Natural killer cell treated with Interleukin-12 subunit alpha and Interleukin-12 subunit beta and Interleukin-15 and Interleukin-18, amount 100 ng/mL, for 72 hours (primary cell): ENCODE results near the gene SORCS2. TPM values are rescaled to one million over a fixed set of nuclear protein-coding genes. Genes with fewer than 3 reads are reported as not detected.

ENCODE experiments used
- ATAC-seq, 2 donors: fragments of 150-1000 bp; cut with Tn5 transposase in 1 of 2; sonication (Bioruptor Pico), chemical (Tn5 transposase) in 1 of 2; 2 replicates each; pipeline ENCODE4 v1.10.0; 2021
- DNase-seq: peaks from one replicate; pipeline ENCODE4 v3.0.0; 2022; ENCODE audit warnings: low spot score
- H3K27ac Mint-ChIP-seq, 2 donors: 1 replicate in 1 of 2; 2 replicates in 1 of 2; pipeline ENCODE4 v1.8.0; 2022; ENCODE audit warnings: mixed read lengths in 2 of 2, mild to moderate bottlenecking in 1 of 2, moderate library complexity in 1 of 2
- H3K27me3 Mint-ChIP-seq, 2 donors: 1 replicate in 1 of 2; 2 replicates in 1 of 2; pipeline ENCODE4 v1.8.0; 2022; ENCODE audit warnings: mixed read lengths in 2 of 2
- H3K36me3 Mint-ChIP-seq: one replicate; pipeline ENCODE4 v1.8.0; 2022; ENCODE audit warnings: mixed read lengths
- H3K4me1 Mint-ChIP-seq, 2 donors: 1 replicate in 1 of 2; 2 replicates in 1 of 2; pipeline ENCODE4 v1.8.0; 2022; ENCODE audit warnings: low read depth in 2 of 2, mixed read lengths in 2 of 2, mild to moderate bottlenecking in 1 of 2
- H3K4me3 Mint-ChIP-seq: one replicate; pipeline ENCODE4 v1.8.0; 2022; ENCODE audit warnings: mixed read lengths
- H3K9me3 Mint-ChIP-seq: 2 replicates; pipeline ENCODE4 v1.8.0; 2022; ENCODE audit warnings: mixed read lengths
- total RNA-seq, 2 donors: library from RNA; stranded (reverse); gene quantifications; one replicate each; pipeline ENCODE4 v1.2.3, GENCODE V29; 2022

The SORCS2 gene
- total RNA-seq, 2 donors from 2014 or later = 0.17 to 0.21 TPM

DNA sequence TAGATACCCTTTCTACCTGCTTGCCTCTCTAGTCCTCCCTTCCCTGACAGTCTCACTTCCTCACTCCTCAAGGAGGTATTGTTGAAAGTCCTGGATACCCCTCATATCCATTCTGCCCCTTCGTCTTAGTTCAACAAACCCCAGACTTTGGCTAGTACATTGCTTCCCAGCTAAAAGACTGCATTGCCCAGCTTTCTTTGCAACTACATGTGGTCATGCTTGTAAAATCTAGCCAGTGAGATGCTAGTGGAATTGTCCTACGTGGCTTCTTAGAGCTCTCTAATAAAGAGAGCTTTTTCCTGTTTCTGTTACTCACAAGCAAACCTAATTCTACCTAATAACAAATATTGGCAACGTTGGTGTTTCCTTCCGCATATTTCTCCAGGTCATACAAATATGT, 480.3 kb downstream of the SORCS2 start:
- peak overlapping the region in 1 of 2 donors; percentile 51 for H3K27ac Mint-ChIP-seq
- H3K4me3 Mint-ChIP-seq = no peak overlapping the region
- ATAC-seq (no peak), DNase-seq (no peak)
- H3K36me3 Mint-ChIP-seq = no peaks in the 10 kb centered on the region
- H3K9me3 Mint-ChIP-seq = no peaks in the 10 kb centered on the region
- peaks cover 12 to 26% of the 10 kb centered on the region in 2 donors for H3K4me1 Mint-ChIP-seq
- H3K27me3 Mint-ChIP-seq = no peaks in the 10 kb centered on the region

DNA sequence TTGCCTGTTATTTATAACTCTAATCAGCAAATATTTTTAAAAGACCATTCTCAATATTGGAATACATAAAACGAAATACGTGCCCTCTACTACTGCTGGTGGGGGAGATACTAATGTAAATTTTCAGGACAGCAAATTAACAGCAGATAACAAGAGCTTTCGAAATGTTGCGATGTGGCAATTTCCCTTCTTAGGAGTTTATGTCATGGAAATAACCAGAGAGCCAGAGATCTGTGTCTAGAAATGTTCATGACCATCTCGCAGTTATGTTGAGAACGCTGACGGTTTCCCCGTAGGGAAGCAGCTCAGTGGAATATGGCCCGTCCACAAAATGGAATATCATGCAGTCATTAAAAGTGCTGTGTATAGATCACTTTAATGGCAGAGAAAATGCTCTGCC, 480.8 kb downstream of the SORCS2 start:
- DNase-seq (no peak), ATAC-seq (no peak)
- Mint-ChIP-seq H3K4me1 (peaks cover 9 to 20% of the 10 kb centered on the region in 2 donors), H3K27me3 (no peaks in the 10 kb centered on the region), H3K36me3 (no peaks in the 10 kb centered on the region), H3K27ac (peak overlapping the region in 1 of 2 donors; percentile 51), H3K4me3 (no peak overlapping the region), H3K9me3 (no peaks in the 10 kb centered on the region)

DNA sequence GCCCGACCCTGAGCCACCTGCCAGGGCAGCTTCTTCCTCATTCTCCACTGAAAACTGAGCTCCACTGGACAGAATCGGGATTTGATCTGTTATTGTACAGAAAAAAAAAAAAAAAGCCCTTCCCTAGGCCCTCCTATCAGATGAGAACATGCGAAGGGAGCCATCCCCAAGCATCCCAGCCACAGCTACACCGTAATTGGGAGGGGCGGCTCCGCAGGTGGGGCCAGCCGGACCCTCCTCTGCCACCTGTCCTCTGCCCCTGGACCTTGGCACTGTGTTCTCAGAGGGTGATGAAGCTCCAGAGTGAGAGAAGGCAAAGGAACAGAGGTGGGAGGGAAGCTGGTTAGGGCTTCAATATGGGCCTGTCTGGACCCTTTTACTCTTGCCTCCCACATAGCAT, 482.4 kb downstream of the SORCS2 start:
- Mint-ChIP-seq H3K4me3 (no peak overlapping the region), H3K27me3 (no peaks in the 10 kb centered on the region), H3K36me3 (no peaks in the 10 kb centered on the region), H3K9me3 (no peaks in the 10 kb centered on the region), H3K4me1 (peaks cover 7 to 18% of the 10 kb centered on the region in 2 donors), H3K27ac (no peak overlapping the region)
- ATAC-seq = no peak
- no peak for DNase-seq

DNA sequence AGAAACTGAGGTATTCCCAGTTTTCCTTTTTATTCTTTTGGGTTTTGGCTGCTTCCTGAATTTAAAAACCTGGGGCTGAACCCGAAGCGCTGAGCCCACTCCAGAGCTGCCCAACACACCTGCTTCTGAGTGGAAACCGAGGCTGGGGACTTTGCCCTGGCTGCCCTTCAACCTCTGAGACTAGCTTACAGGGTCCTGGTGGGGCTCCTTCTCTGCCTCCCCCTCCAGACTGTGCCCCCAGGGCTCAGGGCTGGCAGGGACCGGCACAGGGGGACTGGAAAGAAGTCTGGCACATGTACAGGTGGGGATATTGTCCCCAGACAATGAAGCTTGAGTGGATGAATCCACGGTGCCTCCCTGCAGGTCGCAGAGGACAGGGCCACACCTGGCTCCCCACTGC, 482.8 kb downstream of the SORCS2 start:
- no peaks in the 10 kb centered on the region for H3K9me3 Mint-ChIP-seq
- no peaks in the 10 kb centered on the region for H3K27me3 Mint-ChIP-seq
- DNase-seq = no peak
- H3K4me1 Mint-ChIP-seq = peaks cover 7 to 18% of the 10 kb centered on the region in 2 donors
- H3K4me3 Mint-ChIP-seq = no peak overlapping the region
- no peak for ATAC-seq
- no peaks in the 10 kb centered on the region for H3K36me3 Mint-ChIP-seq
- no peak overlapping the region for H3K27ac Mint-ChIP-seq

DNA sequence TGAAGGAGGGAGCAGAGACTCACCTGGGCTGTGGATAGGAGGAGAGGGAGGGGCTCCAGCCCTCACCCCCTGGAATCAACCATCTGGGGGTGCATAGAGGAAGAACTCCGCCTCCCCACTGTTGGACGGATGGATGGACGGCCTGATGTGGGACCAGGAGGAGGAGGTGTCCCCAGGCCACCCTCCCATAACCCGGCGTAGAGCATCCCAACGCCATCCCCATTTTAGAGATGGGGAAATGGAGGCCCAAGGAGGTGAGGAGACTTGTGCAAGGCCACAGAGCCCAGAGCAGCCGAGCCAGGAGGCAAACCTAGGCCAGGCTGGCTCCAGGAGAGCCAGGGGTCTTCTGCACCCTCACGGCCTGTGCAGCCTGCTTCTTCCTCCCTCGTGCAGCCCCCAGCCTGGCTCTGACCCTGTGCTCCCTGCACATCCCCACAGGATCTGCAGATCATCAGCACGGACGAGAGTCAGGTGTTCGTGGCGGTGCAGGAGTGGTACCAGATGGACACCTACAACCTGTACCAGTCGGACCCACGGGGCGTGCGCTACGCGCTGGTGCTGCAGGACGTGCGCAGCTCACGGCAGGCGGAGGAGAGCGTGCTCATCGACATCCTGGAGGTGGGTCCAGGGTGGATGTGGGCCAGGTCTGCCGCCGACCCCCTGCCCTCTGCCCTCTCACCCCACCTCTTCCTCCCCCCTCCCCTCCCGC, 483.4 kb downstream of the SORCS2 start:
- no peak overlapping the region for H3K4me3 Mint-ChIP-seq
- no peak for ATAC-seq
- no peak overlapping the region for H3K27ac Mint-ChIP-seq
- H3K27me3 Mint-ChIP-seq = no peaks in the 10 kb centered on the region
- H3K4me1 Mint-ChIP-seq = peaks cover 7 to 18% of the 10 kb centered on the region in 2 donors
- H3K36me3 Mint-ChIP-seq = no peaks in the 10 kb centered on the region
- no peak for DNase-seq
- H3K9me3 Mint-ChIP-seq = no peaks in the 10 kb centered on the region

DNA sequence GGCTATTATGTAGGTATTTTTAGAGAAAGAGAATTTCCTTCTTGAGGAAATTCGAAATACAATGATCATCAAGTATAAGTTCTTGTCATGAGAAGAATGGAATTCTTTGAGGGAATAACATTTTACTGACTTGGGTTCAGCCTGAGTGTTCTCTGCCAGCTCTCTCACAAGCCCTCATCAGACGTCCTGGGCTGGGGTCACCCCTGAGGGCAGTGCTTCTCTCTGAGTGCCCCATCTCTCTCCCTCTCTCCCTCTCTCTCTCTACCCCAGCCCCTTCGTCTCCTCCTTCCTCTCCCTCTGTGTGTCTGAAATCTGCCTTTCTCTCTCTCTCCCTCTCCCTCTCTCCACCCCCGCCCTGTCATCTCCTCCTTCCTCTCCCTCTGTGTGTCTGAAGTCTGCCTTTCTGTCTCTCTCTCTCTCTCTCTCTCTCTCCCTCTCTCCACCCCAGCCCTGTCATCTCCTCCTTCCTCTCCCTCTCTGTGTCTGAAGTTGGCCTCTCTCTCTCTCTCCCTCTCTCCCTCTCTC, 484.1 kb downstream of the SORCS2 start:
- Mint-ChIP-seq H3K27me3 (no peaks in the 10 kb centered on the region), H3K4me1 (peaks cover 7 to 18% of the 10 kb centered on the region in 2 donors), H3K27ac (peak overlapping the region in 1 of 2 donors; percentile 65), H3K36me3 (no peaks in the 10 kb centered on the region), H3K4me3 (no peak overlapping the region), H3K9me3 (no peaks in the 10 kb centered on the region)
- DNase-seq (no peak), ATAC-seq (no peak)

DNA sequence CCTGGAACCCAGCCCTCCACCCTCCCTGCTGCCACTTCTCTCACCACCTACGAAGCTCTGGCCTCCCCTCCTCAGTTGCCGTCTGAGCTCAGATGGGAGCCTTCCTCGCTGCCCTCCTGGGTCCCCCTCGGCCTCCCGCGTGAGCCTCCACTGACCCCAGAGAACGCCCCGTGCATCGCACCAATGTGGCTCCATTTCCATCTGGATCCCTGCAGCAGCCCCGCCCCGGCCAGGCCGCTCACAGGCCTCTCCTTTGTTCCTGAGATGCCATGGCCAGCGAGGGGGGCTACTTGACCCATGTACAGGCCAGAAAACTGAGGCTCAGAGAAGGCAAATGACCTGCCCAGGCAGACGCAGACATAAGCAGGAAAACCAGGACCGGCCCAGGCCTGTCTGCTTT, 484.7 kb downstream of the SORCS2 start:
- DNase-seq (no peak), ATAC-seq (no peak)
- Mint-ChIP-seq H3K9me3 (no peaks in the 10 kb centered on the region), H3K27me3 (no peaks in the 10 kb centered on the region), H3K4me3 (no peak overlapping the region), H3K27ac (peak overlapping the region in 1 of 2 donors; percentile 65), H3K36me3 (no peaks in the 10 kb centered on the region), H3K4me1 (peaks cover 7 to 18% of the 10 kb centered on the region in 2 donors)

DNA sequence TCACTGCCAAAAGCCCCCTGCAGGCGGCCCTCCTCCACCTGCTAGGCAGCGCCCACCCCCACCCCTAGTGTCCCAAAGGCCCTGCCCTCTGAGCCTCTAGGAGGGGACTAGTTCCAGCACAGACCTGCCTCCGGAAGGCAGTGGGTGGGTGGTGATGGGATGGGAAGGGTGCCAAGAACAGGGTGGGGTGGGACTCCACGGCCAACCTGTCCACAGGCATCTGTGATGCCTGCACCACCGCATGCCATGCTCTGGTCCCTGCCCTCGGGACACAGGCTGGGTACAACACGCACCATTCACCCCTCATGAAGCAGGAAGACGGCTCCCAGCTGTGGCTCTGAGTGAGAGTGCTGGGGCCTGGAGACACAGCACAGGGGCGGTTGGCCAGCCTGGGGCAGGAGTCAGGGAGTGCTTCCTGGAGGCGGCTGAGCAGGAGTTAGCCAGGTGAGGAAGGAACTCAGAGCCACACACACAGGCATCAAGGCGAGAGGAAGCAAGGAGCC, 485.5 kb downstream of the SORCS2 start:
- Mint-ChIP-seq H3K4me3 (no peak overlapping the region), H3K27me3 (no peaks in the 10 kb centered on the region), H3K27ac (no peak overlapping the region), H3K9me3 (no peaks in the 10 kb centered on the region), H3K4me1 (peaks cover 7 to 13% of the 10 kb centered on the region in 2 donors), H3K36me3 (no peaks in the 10 kb centered on the region)
- ATAC-seq = no peak
- DNase-seq = no peak

DNA sequence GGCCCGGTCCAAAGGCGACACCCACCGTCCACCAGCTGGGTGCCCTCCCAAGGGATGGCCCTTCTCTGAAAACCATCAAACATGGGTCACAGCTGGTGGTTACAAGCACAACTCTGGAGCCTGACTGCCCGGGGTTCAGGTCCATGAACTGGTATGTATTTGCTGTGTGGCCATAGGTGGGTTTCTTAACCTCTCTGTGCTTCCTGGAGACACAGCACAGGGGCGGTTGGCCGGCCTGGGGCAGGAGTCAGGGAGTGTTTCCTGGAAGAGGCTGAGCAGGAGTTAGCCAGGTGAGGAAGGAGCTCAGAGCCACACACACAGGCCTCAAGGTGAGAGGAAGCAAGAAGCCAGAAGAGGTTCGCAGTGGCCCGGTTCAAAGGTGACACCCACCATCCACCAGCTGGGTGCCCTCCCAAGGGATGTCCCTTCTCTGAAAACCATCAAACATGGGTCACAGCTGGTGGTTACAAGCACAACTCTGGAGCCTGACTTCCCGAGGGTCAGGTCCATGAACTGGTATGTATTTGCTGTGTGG, 486.0 kb downstream of the SORCS2 start:
- H3K9me3 Mint-ChIP-seq = no peaks in the 10 kb centered on the region
- no peaks in the 10 kb centered on the region for H3K36me3 Mint-ChIP-seq
- no peak overlapping the region for H3K27ac Mint-ChIP-seq
- DNase-seq (no peak), ATAC-seq (no peak)
- H3K27me3 Mint-ChIP-seq = no peaks in the 10 kb centered on the region
- H3K4me3 Mint-ChIP-seq = no peak overlapping the region
- peaks cover 7 to 12% of the 10 kb centered on the region in 2 donors for H3K4me1 Mint-ChIP-seq

DNA sequence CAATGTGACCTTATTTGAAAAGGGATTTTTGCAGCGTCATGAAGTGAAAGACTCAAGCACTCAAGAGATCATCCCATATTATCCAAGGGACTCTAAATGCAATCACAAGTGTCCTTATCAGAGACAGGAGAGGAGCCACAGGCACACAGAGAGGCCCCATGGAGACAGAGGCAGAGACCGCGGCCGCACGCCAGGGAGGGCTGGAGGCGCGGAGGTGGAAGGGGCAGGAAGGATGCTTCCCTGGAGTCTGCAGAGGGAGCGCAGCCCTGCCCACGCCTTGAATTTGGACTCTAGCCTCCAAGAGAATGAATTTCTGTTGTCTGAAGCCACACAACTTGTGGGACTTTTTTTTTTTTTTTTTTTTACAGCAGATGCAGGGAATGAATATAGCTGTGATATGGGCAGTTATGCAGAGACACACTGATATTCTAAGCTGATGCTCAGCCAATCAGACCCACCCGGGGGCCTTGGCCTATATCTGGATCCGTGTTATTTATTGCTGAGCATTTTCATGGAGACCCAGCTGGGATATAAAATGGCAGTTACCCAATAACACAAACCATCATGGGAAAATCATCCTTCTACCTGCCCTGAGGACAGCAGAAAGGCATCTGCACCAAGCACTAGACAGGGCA, 487.2 kb downstream of the SORCS2 start:
- Mint-ChIP-seq H3K27me3 (no peaks in the 10 kb centered on the region), H3K36me3 (no peaks in the 10 kb centered on the region), H3K4me3 (no peak overlapping the region), H3K4me1 (peaks cover 7 to 12% of the 10 kb centered on the region in 2 donors), H3K9me3 (no peaks in the 10 kb centered on the region), H3K27ac (no peak overlapping the region)
- DNase-seq (no peak), ATAC-seq (no peak)

DNA sequence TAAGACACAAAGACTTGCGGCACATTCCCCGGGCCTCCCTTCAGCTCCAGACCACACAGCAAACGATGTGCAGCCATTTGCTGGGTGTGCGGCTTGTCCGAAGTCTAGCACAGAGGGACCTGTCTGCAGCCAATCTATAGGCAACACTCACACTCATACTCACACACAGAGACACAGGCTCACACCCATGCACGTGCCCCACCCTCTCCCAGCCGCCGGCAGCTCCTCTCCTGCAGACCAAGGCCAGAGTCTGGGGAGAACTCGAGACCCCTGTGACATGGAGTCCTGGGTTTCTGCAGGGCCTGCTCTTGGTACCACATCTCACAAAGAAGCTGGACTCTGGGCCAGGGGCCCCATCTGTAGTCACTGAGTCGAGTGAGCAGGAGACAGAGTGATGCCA, 487.8 kb downstream of the SORCS2 start:
- no peak overlapping the region for H3K4me3 Mint-ChIP-seq
- H3K27me3 Mint-ChIP-seq = no peaks in the 10 kb centered on the region
- H3K4me1 Mint-ChIP-seq = peaks cover 7 to 12% of the 10 kb centered on the region in 2 donors
- H3K36me3 Mint-ChIP-seq = no peaks in the 10 kb centered on the region
- no peak overlapping the region for H3K27ac Mint-ChIP-seq
- no peak for ATAC-seq
- no peaks in the 10 kb centered on the region for H3K9me3 Mint-ChIP-seq
- DNase-seq = no peak

DNA sequence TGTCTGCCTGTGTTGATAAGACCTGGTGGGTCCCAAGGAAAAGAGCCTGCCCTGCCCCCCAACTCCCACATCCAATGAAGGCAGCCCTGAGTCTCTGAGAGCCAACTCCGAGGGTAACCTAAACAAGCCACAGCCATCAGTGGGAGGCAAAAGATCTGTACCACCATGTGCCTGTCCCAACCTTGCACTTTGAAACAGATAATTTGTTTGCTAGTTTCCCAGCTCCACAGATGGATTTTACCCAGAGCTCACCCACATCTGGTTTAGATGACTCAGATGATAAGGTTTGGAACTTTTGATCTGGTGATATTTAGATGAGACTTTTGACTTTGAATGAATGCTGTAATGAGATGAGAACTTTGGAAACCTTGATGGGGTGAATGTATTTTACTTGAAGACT, 488.4 kb downstream of the SORCS2 start:
- no peak for ATAC-seq
- no peaks in the 10 kb centered on the region for H3K36me3 Mint-ChIP-seq
- H3K9me3 Mint-ChIP-seq = no peaks in the 10 kb centered on the region
- H3K4me1 Mint-ChIP-seq = peaks cover 7 to 12% of the 10 kb centered on the region in 2 donors
- H3K27ac Mint-ChIP-seq = no peak overlapping the region
- no peaks in the 10 kb centered on the region for H3K27me3 Mint-ChIP-seq
- no peak for DNase-seq
- no peak overlapping the region for H3K4me3 Mint-ChIP-seq

DNA sequence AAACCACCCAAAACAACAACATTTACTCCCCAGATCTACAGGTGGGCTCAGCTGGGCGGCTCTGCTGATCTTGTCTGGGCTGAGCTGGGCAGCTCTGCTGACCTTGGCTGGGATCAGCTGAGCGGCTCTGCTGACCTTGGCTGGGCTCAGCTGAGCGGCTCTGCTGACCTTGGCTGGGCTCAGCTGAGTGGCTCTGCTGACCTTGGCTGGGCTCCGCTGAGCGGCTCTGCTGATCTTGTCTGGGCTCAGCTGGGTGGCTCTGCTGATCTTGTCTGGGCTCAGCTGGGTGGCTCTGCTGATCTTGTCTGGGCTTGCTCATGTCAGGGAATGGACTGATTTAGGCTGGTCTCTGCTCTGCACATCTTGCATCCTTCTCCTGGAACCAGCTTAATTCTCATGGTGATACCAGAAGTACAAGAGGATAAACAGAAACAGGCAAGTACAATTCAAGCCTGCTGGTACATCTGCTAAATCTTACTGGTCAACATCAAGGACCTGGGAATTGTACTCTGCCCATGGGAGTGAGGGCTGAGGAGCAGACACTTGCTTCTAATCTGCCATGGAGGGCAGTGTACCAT, 490.9 kb downstream of the SORCS2 start:
- H3K4me3 Mint-ChIP-seq = no peak overlapping the region
- no peaks in the 10 kb centered on the region for H3K27me3 Mint-ChIP-seq
- H3K36me3 Mint-ChIP-seq = no peaks in the 10 kb centered on the region
- H3K9me3 Mint-ChIP-seq = no peaks in the 10 kb centered on the region
- H3K4me1 Mint-ChIP-seq = no peaks in the 10 kb centered on the region
- DNase-seq (no peak), ATAC-seq (no peak)
- no peak overlapping the region for H3K27ac Mint-ChIP-seq

DNA sequence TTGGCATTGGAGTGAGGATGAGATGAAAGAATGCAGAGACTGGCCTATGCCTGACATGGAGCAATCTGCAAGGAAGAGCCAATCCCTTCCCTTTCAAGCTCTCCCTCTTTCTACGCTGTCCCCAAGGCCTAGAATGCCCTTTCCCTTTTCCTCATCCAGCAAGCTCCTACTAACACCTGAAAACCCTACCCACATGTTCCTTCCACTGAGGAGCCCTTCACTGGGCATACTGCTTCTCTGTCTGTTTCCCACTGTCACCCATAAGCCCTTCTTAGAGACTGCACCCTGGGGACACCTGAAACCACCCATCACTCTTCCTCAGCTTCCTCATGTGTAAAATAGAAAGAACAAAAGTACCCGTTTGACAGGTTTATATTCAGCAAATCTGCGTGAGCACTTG, 492.0 kb downstream of the SORCS2 start:
- no peak overlapping the region for H3K4me3 Mint-ChIP-seq
- no peak overlapping the region for H3K27ac Mint-ChIP-seq
- DNase-seq = no peak

More for the DNA sequence above, 492.0 kb downstream of the SORCS2 start:
- Mint-ChIP-seq H3K36me3 (no peaks in the 10 kb centered on the region), H3K9me3 (no peaks in the 10 kb centered on the region), H3K4me1 (no peaks in the 10 kb centered on the region), H3K27me3 (no peaks in the 10 kb centered on the region)
- no peak for ATAC-seq
